Activated naive CD8-positive, alpha-beta T cell treated with anti-CD3 and anti-CD28 coated beads for 36 hours (primary cell): ENCODE results near the gene GALNT18. TPM values are rescaled to one million over a fixed set of nuclear protein-coding genes. Genes with fewer than 3 reads are reported as not detected.

Experiments
- DNase-seq: peaks from one replicate; pipeline ENCODE4 v3.0.0; 2021
- H3K27ac Mint-ChIP-seq: one replicate; pipeline ENCODE4 v1.8.0; 2022; ENCODE audit warnings: mild to moderate bottlenecking, moderate library complexity, mixed read lengths
- H3K27me3 Mint-ChIP-seq: one replicate; pipeline ENCODE4 v1.8.0; 2022; ENCODE audit warnings: mild to moderate bottlenecking, mixed read lengths
- H3K36me3 Mint-ChIP-seq: one replicate; pipeline ENCODE4 v1.8.0; 2021; ENCODE audit warnings: mild to moderate bottlenecking, mixed read lengths
- H3K4me1 Mint-ChIP-seq: one replicate; pipeline ENCODE4 v1.8.0; 2021; ENCODE audit warnings: mixed read lengths
- H3K4me3 Mint-ChIP-seq: one replicate; pipeline ENCODE4 v1.8.0; 2022; ENCODE audit warnings: mild to moderate bottlenecking, moderate library complexity, mixed read lengths
- H3K9me3 Mint-ChIP-seq: one replicate; pipeline ENCODE4 v1.8.0; 2022; ENCODE audit warnings: mixed read lengths
- total RNA-seq, 2 experiments: library from RNA; stranded (reverse); gene quantifications; one replicate each; pipeline ENCODE4 v1.2.3, GENCODE V29; 2021

GALNT18 gene
- total RNA-seq, 2 experiments from 2014 or later: 10.0 to 10.5 TPM

DNA sequence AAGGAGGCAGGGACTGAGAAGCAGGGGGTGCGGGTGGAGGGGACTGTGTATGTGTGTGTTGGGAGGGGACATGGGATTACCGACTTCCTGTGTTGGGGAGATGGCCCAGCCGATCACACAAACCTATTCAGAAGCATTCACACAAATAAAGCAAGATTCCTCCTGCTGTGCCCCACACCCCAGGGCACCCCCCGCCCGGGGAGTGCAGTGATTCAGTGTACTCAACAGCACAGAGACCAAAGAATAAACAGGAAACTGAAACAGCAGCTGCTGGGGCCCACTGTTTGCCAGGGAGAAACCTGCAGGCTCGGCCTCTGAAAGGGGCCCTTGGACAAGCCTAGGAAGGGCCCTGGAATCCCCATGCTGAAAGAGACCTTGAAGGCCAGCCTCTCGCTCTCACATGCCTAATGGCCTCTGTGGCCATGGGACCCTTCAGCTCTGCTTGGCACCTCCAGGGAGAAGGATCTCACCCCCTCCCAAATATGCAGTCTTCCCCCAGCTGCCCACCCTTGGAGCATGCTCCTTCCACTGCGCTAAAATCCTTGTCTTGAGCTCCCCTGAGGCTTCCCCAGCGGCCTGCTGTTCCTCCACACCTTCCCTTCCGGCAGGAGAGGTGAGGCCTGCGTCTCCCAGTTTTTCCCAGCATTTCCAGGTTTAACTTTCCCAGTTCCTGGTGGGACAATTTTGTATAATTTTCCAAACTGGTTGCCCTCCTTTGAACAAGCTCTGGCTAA, 341.7 kb downstream of the GALNT18 start:
- no peaks in the 10 kb centered on the region for H3K4me1 Mint-ChIP-seq
- DNase-seq: no peak
- no peaks in the 10 kb centered on the region for H3K9me3 Mint-ChIP-seq
- H3K4me3 Mint-ChIP-seq: no peak overlapping the region
- H3K27ac Mint-ChIP-seq: no peak overlapping the region
- H3K36me3 Mint-ChIP-seq: no peaks in the 10 kb centered on the region
- H3K27me3 Mint-ChIP-seq: peaks cover 15% of the 10 kb centered on the region

- H3K4me3 Mint-ChIP-seq: no peak overlapping the region
- H3K9me3 Mint-ChIP-seq: peaks cover 3% of the 10 kb centered on the region
- H3K27ac Mint-ChIP-seq: no peak overlapping the region
- H3K36me3 Mint-ChIP-seq: no peaks in the 10 kb centered on the region
- no peaks in the 10 kb centered on the region for H3K4me1 Mint-ChIP-seq
- no peak for DNase-seq
- H3K27me3 Mint-ChIP-seq: peaks cover 8% of the 10 kb centered on the region
These were observed 349.6 kb downstream of the GALNT18 start for GRCh38 chr11:11272254-11272653.

DNA sequence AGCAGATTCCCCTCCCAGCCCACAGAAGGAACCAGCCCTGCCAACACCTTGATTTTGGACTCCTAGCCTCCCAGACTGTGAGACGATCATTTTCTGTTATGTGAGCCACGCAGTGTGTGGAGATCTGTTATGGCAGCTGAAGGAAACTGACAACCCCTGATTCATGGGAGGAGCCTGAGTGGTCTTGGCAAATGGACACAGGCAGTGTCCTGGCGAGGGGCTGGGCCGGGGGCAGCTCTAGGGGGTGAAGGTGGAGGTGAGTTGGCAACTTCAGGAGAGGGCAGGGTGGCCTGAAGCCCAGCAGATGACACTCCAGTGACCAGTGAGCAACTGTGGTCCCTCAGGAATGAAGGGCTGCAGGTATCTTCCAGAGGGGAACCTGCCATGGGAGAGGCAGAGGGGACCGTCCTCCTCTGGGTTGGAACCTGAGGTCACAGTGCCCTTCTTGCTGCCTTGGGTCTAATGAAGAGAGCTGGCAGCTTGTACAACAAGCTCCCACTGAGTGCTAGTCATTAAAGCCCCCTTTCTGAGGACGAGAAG, 351.5 kb downstream of the GALNT18 start:
- no peaks in the 10 kb centered on the region for H3K36me3 Mint-ChIP-seq
- no peak overlapping the region for H3K4me3 Mint-ChIP-seq
- peaks cover 3% of the 10 kb centered on the region for H3K9me3 Mint-ChIP-seq
- DNase-seq: no peak
- peaks cover 2% of the 10 kb centered on the region for H3K4me1 Mint-ChIP-seq
- H3K27ac Mint-ChIP-seq: no peak overlapping the region
- peaks cover 13% of the 10 kb centered on the region for H3K27me3 Mint-ChIP-seq

DNA sequence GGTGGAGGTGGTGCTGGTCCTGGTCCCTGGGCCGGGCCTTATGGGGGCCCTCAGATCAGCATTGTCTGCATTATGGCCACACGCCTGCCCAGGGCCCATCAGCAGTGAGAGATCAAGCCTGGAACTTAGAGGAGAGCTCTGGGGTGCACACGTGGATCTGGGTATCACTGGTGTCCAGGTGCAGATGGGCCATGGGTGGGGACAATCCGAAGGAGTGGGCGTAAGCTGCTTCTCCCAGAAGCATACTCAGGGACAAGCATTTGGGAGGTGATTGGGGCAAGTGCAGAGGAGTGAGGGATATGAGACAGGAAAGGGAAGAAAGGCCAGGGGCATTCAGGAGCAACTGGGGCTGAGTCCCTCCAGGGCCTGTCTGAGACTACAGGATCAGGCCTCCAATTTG, 353.1 kb downstream of the GALNT18 start:
- Mint-ChIP-seq H3K27ac (no peak overlapping the region), H3K36me3 (no peaks in the 10 kb centered on the region), H3K4me1 (peaks cover 2% of the 10 kb centered on the region), H3K27me3 (peaks cover 21% of the 10 kb centered on the region), H3K4me3 (no peak overlapping the region), H3K9me3 (no peaks in the 10 kb centered on the region)
- DNase-seq: no peak

DNA sequence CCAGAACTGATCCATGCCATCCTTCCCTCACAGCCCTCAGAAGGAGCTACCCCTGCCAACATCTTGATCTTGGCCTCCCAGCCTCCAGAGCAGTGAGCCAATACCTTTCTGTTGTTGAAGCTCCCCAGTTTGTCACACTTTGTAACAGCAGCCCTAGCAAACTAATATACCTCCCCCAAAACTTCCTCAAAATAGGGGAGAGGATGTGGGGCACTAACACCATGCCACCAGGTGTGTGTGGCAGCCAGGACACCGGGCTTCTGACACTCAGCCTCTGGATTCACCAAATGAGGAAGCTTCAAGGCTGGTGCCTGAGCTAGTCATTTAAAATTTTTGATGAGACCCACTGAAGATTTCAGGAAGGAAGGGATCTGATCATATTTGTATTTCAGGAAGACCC, 353.7 kb downstream of the GALNT18 start:
- Mint-ChIP-seq H3K9me3 (no peaks in the 10 kb centered on the region), H3K27ac (no peak overlapping the region)
- no peak for DNase-seq

DNA sequence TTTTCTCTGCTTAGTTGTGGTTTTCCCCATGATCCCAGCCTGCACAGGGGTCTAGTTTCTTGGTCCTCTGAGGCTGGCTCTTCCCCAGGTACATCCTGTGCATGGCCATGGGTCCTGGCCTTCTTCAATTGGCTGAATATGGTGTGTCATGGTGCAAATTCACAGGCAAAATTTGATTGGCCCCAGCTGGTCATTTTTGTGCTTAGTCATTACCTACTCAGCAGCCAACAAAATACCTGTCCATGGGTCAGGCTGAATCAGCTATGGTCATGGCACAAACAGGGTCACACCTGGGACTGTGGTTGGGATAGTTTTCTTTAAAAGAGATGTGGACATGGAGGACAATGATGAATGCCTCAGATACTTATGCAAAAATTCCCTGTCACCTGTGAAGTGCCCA, 354.5 kb downstream of the GALNT18 start:
- peaks cover 21% of the 10 kb centered on the region for H3K27me3 Mint-ChIP-seq
- H3K9me3 Mint-ChIP-seq: no peaks in the 10 kb centered on the region
- peaks cover 2% of the 10 kb centered on the region for H3K4me1 Mint-ChIP-seq
- no peak overlapping the region for H3K4me3 Mint-ChIP-seq
- no peak overlapping the region for H3K27ac Mint-ChIP-seq
- DNase-seq: no peak
- no peaks in the 10 kb centered on the region for H3K36me3 Mint-ChIP-seq

More for the DNA sequence above, 353.7 kb downstream of the GALNT18 start:
- peaks cover 2% of the 10 kb centered on the region for H3K4me1 Mint-ChIP-seq
- H3K4me3 Mint-ChIP-seq: no peak overlapping the region
- no peaks in the 10 kb centered on the region for H3K36me3 Mint-ChIP-seq
- H3K27me3 Mint-ChIP-seq: peaks cover 21% of the 10 kb centered on the region

GRCh38 chr11:11265994-11266606, 355.7 kb downstream of the GALNT18 start:
- no peaks in the 10 kb centered on the region for H3K9me3 Mint-ChIP-seq
- peak; percentile 50 for DNase-seq
- no peak overlapping the region for H3K4me3 Mint-ChIP-seq
- H3K36me3 Mint-ChIP-seq: no peaks in the 10 kb centered on the region
- peaks cover 2% of the 10 kb centered on the region for H3K4me1 Mint-ChIP-seq
- H3K27ac Mint-ChIP-seq: no peak overlapping the region
- H3K27me3 Mint-ChIP-seq: peaks cover 21% of the 10 kb centered on the region

DNA sequence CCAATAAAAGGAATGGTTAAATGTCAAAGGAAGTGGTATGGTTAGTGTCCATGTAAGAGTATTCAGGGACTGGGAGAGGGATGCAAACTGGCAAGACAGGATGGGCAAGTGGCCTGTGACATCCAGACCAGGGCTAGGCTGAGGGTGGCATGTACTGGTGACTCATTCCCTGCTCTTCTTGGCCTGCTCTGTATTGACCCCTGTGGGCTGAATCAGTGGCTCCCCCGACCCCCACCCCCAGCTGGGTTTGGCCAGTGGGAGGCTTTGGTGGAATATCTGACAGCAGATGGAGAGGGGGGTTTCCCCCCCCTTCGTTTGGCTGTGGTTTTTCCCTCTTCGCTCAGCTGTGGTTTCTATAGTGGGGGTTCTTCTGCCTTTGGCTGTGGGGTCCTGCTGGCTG, 356.5 kb downstream of the GALNT18 start:
- Mint-ChIP-seq H3K9me3 (no peaks in the 10 kb centered on the region), H3K27me3 (peaks cover 21% of the 10 kb centered on the region), H3K4me1 (peaks cover 2% of the 10 kb centered on the region), H3K36me3 (no peaks in the 10 kb centered on the region), H3K4me3 (no peak overlapping the region), H3K27ac (no peak overlapping the region)
- DNase-seq: no peak

DNA sequence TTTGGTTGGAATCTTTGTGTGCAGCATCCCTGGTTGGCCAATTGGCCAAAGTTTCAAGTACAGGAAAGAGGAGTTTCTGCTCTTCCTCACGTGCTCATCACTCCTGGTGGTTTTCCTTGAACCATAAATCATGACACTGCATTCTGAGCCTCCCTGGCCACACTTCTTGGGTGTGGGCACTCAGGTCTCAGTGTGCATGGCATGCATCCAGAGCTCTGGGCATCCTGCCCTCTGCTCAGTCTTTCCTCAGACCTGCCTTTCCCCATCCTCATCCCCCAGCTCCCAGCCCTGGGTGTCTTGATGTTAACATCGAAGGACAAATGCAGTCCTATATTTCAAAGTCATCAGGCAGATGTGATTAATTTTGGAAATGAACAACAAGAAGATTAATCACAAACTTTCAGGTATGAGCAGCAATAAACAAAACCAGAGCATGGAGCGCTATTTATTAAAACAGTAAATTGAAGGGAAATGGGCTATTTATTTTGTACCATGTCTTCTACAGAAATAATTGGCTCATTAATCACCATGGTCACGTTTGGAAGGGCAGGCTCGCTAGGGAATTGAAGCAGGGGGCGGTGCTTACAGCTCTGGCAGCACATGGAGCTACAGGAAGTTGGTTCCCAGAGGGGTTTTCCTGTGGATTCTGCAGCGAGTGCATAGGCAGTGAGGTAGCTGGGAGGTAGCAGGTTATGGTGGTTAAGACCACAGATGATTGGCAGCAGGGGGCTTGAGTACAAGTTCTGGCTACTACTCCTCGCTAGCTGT, 358.4 kb downstream of the GALNT18 start:
- no peak for DNase-seq
- H3K4me1 Mint-ChIP-seq: peaks cover 2% of the 10 kb centered on the region
- H3K9me3 Mint-ChIP-seq: no peaks in the 10 kb centered on the region
- no peak overlapping the region for H3K4me3 Mint-ChIP-seq
- H3K27me3 Mint-ChIP-seq: peaks cover 25% of the 10 kb centered on the region
- H3K27ac Mint-ChIP-seq: no peak overlapping the region
- H3K36me3 Mint-ChIP-seq: no peaks in the 10 kb centered on the region

DNA sequence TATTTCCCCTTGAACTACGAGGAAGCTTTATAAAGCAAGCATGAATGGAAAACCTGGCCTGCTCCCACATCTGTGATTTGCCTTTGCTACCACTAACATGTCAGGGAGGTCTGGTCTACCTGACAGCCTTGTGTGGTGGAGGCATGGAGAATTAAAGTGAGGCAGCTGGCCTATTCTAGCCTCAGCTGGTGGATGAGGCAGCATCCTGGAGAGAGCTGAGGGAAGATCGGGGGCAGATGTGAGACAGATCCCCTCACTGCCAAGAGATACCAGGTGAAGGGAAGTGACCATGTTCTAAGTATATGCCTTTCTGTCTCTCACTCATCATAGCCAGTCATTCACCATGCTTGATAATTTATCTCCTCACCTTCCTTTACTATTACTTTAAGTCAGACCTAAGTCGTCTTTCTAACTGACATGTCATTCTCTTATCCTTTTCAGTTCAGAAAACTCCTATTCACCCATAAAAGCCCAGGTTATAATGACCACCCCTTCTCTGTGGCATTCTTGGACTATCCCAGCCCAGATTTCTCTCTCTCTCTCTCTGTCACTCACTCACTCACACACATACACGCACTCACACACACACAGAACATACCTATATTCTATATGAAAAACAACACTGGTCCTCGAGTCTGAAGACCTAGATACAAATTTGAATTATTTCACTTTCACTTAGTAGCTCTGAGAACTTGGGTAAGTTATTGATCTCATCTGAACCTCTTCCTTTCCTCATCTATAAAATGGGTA, 359.5 kb downstream of the GALNT18 start:
- peaks cover 2% of the 10 kb centered on the region for H3K4me1 Mint-ChIP-seq
- peaks cover 25% of the 10 kb centered on the region for H3K27me3 Mint-ChIP-seq
- H3K36me3 Mint-ChIP-seq: no peaks in the 10 kb centered on the region
- H3K4me3 Mint-ChIP-seq: no peak overlapping the region
- no peak for DNase-seq
- no peak overlapping the region for H3K27ac Mint-ChIP-seq
- H3K9me3 Mint-ChIP-seq: no peaks in the 10 kb centered on the region

- no peaks in the 10 kb centered on the region for H3K9me3 Mint-ChIP-seq
- no peak overlapping the region for H3K4me3 Mint-ChIP-seq
- H3K4me1 Mint-ChIP-seq: peaks cover 2% of the 10 kb centered on the region
- no peaks in the 10 kb centered on the region for H3K36me3 Mint-ChIP-seq
- H3K27me3 Mint-ChIP-seq: peaks cover 25% of the 10 kb centered on the region
- no peak for DNase-seq
- no peak overlapping the region for H3K27ac Mint-ChIP-seq
These were observed 360.2 kb downstream of the GALNT18 start for GRCh38 chr11:11261629-11262028.

- DNase-seq: no peak
- Mint-ChIP-seq H3K27me3 (peaks cover 18% of the 10 kb centered on the region), H3K27ac (no peak overlapping the region), H3K4me1 (peaks cover under 1% of the 10 kb centered on the region), H3K9me3 (no peaks in the 10 kb centered on the region), H3K4me3 (no peak overlapping the region), H3K36me3 (no peaks in the 10 kb centered on the region)
These were observed 360.9 kb downstream of the GALNT18 start for GRCh38 chr11:11260903-11261302.

- no peaks in the 10 kb centered on the region for H3K36me3 Mint-ChIP-seq
- H3K9me3 Mint-ChIP-seq: no peaks in the 10 kb centered on the region
- no peaks in the 10 kb centered on the region for H3K4me1 Mint-ChIP-seq
- H3K27me3 Mint-ChIP-seq: no peaks in the 10 kb centered on the region
- no peak overlapping the region for H3K4me3 Mint-ChIP-seq
- DNase-seq: no peak
- H3K27ac Mint-ChIP-seq: no peak overlapping the region
These were observed 367.8 kb downstream of the GALNT18 start for GRCh38 chr11:11253995-11254394.

DNA sequence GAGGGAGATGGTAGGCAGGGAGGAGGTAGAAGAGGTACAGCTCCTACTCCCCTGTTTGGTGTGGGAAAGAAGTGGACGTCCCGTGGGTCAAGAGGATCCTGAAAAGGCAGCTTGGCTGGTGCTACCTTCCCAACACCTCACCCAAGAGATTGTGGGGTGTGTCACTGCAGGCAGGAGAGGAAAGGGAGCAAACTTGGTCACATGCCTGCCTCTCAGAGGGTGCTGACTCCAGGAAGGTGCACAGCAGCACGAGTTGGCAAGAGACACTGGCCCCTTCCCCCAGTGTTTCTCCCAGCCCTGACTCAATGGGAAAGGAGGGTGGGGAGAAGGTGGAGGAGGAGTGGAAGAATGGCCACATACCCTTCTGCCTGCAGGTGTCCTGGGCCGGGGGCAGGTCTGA, 368.3 kb downstream of the GALNT18 start:
- Mint-ChIP-seq H3K27ac (no peak overlapping the region), H3K9me3 (no peaks in the 10 kb centered on the region), H3K27me3 (no peaks in the 10 kb centered on the region), H3K36me3 (no peaks in the 10 kb centered on the region), H3K4me3 (no peak overlapping the region), H3K4me1 (no peaks in the 10 kb centered on the region)
- no peak for DNase-seq

GRCh38 chr11:11252403-11252802, 369.4 kb downstream of the GALNT18 start:
- DNase-seq: no peak
- H3K27me3 Mint-ChIP-seq: no peaks in the 10 kb centered on the region
- H3K4me1 Mint-ChIP-seq: peaks cover 2% of the 10 kb centered on the region
- H3K36me3 Mint-ChIP-seq: no peaks in the 10 kb centered on the region
- no peak overlapping the region for H3K4me3 Mint-ChIP-seq
- H3K9me3 Mint-ChIP-seq: no peaks in the 10 kb centered on the region
- no peak overlapping the region for H3K27ac Mint-ChIP-seq
